ENCODE measurements around the gene FANCE.
"Not testable (repeated sequence)": the region's sequence is repeated elsewhere in the genome, so short reads cannot be mapped to it uniquely, and the experiment has no call there.

FANCE gene
- total RNA-seq = 9.3 to 36.5 (median 25.0) reads per million in 3 experiments

- DNase-seq = peak; percentile 78
Measured at GRCh38 chr6:35452183-35453090, at the start of gene FANCE. FANCE (plus strand) TSS chr6:35452338; CDS start chr6:35452546, 208 bp downstream.

DNA sequence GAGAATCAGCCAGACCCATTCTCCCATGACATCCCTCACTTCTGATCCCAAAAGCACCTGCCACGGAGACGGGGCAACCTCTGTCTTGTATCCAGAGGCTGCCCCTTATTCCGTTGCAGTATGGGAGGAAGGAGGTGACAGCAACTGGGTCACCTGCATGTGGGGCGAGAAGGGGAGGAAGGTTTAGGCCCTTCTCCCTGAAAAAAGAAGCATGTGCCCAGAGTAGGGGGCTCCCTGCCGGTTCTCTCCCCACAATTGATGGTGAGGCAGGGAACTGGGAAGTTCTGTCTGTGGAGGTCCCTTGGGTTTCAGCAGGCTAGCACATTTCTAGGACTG lies 49.3 kb upstream of the FANCE start:
- DNase-seq = no peak

DNA sequence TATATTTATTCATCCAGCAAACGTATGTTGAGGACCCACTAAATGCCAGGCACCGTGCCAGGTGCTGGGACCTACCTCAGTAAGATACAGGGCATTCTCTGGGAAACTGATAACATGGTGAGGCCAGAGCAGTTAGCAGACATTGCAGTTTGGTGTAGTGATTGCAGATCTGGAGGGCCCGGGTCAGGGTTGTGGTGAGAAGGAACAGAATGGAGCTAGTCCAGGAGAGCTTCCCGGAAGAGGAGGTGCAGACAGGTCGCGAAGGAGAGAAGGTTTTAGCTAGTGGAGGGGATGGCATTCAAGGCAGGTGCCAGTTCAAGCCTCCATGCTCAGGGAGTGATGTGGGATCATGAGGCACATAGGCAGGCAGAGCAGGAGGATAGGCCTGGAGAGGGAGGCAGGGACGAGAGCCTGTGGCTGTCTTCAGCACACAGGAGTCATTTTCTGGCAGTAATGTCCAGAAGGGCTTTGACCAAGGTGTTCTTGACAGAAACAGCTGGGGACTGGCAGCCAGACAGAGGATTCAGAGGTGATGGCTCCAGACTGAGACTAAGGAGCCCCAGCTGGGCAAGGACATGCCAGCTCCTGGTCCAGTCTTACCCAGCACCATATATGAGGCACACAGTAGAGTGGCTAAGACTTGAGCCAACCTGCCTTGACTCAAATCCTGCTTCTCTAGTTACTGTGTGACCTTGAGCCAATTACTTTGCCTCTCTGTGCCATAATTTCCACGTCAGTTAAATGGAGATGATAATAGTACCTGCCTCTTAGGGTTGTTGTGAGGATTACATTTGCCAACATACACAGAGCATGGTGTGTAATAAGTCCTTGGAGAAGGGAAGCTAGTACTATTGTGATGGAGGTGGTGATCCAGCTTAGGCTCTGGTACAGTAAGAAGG lies 48.3 kb upstream of the FANCE start:
- no peak for DNase-seq

GRCh38 chr6:35406711-35407485 lies 45.2 kb upstream of the FANCE start:
- DNase-seq = no peak

DNA sequence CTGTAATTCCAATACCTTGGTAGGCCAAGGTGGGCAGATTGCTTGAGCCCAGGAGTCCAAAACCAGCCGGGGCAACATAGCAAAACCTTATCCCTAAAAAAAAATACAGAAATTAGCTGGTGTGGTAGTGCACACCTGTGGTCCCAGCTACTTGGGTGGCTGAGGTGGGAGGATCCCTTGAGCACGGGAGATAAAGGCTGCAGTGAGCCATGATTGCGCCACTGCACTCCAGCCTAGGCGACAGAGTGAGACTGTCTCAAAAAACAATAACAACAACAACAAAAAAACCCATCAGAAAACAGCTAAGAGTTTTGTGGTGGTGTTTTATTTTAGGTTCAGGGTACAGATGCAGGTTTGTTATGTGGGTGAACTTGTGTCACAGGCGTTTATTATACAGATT lies 42.9 kb upstream of the FANCE start:
- no peak for DNase-seq

- DNase-seq = no peak
Measured at GRCh38 chr6:35410131-35410530, 42.0 kb upstream of the FANCE start.

- peak; percentile 7 for DNase-seq
Measured at GRCh38 chr6:35411066-35411465, 41.1 kb upstream of the FANCE start.

DNA sequence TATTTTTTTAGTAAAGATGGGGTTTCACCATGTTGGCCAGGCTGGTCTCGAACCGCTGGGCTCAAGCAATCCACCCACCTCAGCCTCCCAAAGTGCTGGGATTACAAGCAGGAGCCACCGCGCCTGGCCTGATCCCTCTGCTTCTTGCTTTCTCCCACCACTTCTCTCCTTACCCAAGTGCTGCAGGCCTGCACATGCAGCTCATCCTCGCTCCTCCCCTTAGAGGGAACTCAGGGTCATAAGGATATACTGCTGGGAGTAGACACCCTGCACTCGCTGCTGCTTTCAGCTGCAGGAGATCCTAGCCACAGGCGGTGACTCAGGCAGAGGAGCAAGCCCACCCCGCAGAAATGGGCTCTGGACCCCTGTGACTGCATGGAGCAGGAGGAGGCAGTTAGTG lies 40.0 kb upstream of the FANCE start:
- no peak for DNase-seq

GRCh38 chr6:35413911-35414310 lies 38.2 kb upstream of the FANCE start:
- no peak for DNase-seq

DNA sequence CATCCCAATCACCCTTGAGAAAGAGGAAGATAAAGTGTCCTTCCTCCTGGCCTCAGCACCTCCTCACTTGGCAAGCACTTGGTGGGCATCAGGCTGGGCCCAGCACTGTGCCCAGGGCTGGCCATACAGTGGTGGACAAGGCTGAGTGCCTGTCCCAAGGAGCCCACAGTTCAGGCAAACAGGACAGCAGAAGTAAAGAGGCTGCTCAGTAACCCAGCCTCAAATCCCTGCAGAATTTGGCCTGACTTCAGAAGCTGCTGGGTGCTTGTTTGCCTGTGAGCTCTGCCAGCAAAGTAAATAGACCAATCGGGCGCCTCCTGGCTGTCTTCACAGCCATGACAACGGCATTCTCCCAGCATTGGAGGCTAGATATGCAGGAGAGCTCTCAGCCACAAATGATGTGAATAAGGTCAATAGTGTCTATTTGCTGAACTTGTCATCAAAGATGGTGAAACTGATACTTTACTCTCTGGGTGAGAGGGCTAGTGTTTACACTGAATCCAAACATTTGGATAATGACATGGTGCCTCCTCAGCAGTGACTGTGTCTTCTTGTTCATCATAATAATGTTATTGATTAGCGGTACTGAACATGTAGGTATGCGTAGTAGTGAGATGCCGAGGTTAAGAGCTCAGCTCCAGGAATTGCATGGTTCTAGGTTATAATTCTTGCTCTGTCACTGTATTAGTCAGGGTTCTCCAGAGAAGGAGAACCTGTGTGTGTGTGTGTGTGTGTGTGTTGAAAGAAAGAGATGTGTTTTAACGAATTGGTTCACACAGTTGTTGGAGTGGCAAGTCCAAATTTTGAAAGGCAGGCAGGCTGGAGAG lies 36.9 kb upstream of the FANCE start:
- peak; percentile 13 for DNase-seq

DNA sequence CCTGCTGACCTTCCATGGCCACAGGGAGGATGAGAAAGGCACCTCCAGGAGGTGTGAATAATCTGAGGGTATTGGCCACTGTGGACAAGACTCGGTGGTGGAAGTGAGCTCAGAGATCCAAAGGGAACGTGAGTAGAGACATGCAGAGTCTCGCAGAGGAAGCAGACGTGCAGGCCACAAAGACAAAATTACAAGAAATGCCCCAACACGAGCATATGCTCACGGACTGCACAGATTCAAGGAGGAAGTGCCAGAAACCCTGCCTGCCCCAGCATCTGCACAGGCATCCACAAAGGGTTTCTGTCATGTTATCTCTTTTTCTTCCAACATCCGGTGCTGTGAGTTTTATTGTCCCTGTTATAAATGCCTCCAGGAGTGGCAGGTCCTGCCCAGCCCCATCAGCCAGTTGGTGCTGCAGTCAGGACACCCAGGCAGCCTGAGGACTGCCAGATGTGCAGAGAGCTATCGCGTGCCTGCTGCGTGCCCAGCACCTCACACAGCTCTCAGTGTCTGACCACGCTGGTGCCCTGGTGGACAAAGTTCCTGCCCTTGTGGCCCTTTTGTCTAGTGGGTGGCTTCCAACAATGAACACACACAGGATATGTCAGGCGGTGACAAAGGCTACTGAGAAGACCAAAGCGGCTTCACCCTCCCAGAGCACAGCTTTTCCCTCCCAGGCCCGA lies 34.0 kb upstream of the FANCE start:
- no peak for DNase-seq

DNA sequence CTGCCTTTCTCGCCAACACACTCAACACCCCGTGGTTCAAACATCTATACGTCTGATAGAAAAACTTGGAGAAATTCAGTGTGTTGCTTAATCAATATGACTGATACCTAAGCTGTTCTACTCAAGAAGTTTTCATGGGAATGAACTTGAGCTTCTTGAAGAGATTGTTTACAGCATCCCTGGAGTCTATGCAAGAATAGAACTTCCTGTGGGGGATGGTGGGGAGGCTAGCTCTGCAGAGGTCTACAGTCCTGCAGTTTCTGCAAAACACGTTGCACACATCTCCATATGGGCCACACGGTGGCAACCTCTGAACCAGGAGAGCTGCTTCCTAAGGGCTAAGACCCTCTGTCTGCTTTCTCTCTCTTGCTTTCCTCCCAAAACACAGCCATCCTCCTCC lies 32.7 kb upstream of the FANCE start:
- no peak for DNase-seq

DNA sequence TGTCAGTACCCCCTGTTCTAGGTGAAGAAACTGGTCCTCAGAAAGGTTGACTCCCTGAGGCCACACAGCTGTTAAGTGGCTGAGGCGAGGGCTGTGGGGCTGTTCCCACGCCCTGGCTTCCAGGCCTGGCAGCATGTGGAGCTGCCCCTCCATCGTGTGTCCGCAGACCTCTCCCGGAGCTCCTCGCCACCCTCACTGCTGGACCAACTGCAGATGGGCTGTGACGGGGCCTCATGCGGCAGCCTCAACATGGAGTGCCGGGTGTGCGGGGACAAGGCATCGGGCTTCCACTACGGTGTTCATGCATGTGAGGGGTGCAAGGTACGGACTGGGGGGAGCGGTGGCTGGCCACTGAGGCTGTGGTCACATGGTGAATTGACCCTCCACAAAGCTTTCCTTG lies 32.2 kb upstream of the FANCE start:
- DNase-seq = no peak

GRCh38 chr6:35425284-35425683 lies 26.9 kb upstream of the FANCE start:
- DNase-seq = no peak

DNA sequence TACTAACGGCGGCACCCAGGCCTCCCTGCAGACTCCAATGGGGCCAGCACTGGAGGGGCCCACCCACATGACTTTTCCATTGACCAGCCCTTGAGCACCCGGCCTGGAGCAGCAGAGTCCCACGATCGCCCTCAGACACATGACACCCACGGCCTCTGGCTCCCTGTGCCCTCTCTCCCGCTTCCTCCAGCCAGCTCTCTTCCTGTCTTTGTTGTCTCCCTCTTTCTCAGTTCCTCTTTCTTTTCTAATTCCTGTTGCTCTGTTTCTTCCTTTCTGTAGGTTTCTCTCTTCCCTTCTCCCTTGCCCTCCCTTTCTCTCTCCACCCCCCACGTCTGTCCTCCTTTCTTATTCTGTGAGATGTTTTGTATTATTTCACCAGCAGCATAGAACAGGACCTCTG lies 26.1 kb upstream of the FANCE start:
- DNase-seq = no peak

DNA sequence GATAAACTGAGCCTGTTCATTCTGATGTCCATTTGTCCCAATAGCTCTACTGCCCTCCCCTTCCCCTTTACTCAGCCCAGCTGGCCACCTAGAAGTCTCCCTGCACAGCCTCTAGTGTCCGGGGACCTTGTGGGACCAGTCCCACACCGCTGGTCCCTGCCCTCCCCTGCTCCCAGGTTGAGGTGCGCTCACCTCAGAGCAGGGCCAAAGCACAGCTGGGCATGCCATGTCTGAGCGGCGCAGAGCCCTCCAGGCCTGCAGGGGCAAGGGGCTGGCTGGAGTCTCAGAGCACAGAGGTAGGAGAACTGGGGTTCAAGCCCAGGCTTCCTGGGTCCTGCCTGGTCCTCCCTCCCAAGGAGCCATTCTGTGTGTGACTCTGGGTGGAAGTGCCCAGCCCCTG lies 24.7 kb upstream of the FANCE start:
- DNase-seq = no peak

- no peak for DNase-seq
Measured at GRCh38 chr6:35427851-35428321, 24.3 kb upstream of the FANCE start.

DNA sequence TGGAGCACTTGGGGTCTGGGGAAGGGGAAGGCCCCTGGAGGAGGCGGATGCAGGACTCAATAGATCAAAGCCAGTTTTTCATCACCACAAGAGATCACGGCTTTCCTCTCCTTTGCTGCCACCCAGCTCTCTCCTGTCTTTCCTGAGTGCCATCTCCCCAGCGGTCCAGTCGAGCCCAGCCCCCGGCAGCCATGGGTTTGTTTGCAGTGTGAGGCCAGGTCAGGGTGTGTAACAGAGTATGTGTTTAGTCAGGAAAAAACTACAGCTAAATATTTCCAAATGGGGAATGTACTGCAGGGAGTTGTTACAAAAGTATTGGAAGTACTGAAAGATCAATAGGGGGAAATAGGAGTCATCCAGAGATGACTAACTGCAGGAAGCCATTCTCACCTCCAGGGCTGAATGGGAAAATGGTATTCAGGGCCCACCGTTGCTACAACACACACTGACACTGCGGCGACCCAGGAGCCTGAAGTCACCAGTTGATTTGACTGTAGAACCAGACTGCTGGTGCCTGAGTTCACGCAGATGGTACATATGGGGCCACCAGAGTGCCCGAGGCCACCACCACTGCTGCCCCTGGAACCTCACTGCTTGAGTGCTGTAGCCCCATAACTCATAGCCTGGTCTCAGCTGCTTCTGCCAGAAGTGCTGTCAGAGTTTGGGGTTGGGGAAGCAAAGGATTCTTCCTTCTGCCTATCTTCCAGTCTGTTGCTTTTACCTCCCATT lies 23.6 kb upstream of the FANCE start:
- DNase-seq = no peak

DNA sequence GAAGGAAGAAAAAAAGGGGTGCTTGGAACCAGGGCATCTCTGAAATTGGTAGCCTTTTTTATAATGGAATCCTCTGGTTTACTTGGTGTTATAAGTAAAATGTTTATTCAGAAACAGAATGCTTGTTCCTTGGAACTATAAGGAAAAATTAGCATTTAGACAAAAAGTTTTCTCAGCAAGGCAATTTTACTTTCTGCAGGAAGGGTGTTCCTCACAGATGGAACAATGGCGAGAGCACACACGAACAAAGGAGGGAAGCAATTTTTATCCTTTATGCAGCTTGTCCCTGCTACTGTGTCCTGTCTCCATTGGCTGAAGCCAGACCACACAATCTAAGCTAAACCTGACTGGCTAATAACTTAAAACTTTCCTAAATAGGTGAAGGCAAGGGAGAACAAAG lies 22.7 kb upstream of the FANCE start:
- no peak for DNase-seq

DNA sequence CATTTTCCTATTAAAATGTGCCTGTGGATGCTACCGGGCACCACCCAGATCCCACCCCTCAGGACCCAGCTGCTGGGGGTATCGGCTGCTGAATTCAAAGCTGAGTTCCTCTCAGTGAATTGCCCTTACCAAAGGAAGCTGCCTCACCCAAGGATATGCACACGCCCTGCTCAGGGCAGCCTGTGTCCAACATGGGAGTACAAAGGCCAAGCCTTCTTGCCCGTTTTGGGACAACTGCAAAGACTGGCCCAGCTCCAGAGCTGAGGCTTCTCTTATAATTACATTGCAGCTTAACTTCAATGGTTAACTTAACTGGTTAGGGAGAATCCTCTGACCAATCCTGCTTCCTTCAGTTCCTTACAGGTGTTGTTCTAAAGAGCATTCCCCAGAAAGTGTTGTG lies 19.8 kb upstream of the FANCE start:
- no peak for DNase-seq

DNA sequence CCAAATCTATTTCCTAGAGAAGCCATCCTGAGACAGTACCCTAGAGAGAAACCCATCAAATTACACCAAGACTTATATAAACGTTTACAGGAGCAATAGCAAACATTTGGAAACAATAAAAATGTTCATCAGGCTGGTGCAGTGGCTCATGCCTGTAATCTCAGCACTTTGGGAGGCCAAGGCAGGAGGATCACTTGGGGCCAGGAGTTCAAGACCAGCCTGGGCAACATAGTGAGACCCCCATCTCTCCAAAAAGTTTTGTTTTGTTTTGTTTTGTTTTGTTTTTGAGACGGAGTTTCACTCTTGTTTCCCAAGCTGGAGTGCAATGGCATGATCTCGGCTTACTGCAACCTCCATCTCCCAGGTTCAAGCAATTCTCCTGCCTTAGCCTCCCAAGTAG lies 19.4 kb upstream of the FANCE start:
- DNase-seq = not testable (repeated sequence)
